ENCODE data around the gene ALS2.
"Not testable (repeated sequence)": the region's sequence is repeated elsewhere in the genome, so short reads cannot be mapped to it uniquely, and the experiment has no call there.

Gene ALS2

GRCh38 chr2:201793631-201794030, 12.9 kb upstream of the ALS2 start:
- DNase-seq = no peak

- no peak for DNase-seq
These were observed 10.3 kb upstream of the ALS2 start for GRCh38 chr2:201790989-201791388.

- no peak for DNase-seq
These were observed 9.6 kb upstream of the ALS2 start for GRCh38 chr2:201790291-201790690.

GRCh38 chr2:201789395-201789794, 8.7 kb upstream of the ALS2 start:
- DNase-seq = no peak

DNA sequence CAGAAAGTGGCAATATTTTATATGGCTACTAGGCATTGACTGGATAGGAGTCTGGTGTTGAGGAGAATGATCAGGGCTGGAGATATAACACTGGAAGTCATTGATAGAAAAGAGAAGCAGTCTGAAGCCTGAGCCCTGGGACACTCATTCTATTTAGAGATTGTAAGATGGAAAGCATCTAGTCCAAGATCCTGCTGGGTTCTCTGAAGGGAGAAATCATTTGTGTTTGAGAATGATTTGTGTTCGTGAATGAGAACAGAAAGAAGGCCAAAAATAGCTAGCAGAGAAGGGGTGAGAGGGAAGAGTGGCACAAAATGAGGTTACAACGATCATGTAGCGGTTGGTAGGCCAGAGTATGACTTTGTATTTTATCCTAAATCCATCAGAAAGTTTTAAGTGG, 7.6 kb upstream of the ALS2 start:
- no peak for DNase-seq

- DNase-seq = no peak
These were observed 5.7 kb upstream of the ALS2 start for GRCh38 chr2:201786471-201786870.

DNA sequence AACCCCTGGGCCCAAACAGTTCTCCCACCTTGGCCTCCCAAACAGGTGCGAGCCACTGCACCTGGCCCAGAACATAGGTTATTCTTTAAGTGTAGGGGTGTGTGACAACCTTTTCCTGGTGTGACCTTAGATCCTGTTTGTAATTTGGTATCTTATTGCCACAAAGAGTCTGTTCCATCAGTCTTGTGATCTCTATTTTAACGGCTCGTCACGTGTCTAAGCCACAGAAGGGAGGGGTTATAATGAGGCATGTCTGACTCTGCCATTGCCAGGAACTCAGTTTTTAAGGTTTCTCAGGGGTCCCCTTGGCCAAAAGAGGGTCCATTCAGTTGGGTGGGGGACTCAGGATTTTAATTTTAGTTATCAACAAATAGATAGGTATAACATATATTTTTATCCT, 4.4 kb upstream of the ALS2 start:
- DNase-seq = no peak

- no peak for DNase-seq
These were observed 3.8 kb upstream of the ALS2 start for GRCh38 chr2:201784563-201784962.

DNA sequence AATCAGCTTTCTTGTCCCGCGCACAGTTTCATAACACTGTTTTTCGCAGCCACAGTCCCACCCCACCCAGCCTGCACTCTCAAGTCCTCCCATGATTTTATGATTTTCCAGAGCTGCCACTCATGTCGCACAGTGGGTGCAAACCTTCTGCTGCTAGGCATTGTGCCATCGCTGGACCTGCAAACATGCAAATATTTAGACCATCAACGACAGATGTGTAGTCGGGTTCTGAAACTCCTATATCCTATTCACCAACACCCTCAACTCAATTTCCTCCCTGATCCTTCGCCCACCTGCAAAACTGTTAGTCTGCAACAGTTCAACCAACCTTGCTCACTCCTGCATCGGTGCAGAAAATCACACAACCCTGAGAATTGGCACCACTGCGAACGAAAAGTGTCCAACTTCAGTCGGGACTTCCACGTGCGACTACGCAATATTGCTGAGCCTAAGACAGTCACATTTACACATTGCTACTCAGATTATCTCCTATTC, 871 bp upstream of the ALS2 start:
- peak; percentile 6 for DNase-seq

DNA sequence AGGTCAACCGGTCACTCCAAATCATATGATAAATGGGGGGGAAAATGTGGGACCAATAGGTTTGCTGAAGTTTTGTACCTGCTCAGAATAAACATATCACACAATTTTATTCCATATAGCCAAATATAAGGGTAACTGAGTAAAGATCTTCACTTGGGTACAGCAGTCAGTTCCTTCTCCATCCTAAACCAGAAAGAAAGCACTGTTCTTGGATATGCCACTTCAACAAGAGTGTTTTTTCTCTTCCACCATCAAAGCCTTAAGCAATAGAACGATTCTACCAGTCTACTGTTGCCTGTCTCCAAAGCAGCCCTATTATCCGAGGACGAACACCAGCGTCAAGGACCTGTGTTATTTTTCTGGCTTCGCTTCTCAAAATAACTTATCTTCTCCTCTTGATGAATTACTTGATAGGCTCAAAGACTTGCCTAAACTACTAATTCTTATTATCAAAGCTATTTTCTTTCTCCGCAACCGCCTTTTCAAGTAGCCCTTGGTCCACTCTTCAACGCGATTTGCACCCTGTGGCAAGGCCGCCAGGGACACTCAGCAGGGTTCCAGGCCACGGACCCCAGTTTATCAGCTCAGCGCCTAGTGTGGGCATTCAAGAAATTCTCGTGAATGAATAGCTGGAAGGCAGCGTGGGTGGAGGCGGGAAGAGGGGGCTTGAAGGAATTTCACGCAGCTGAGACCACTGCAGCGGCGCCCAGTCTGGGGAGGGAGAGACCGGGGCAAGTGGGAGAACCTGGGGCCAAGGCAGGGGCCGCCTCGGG, 646 bp downstream of the ALS2 start:
- DNase-seq = no peak

- no peak for DNase-seq
These were observed 2.9 kb downstream of the ALS2 start for GRCh38 chr2:201777869-201778268.

GRCh38 chr2:201777043-201777442, 3.7 kb downstream of the ALS2 start:
- no peak for DNase-seq

DNA sequence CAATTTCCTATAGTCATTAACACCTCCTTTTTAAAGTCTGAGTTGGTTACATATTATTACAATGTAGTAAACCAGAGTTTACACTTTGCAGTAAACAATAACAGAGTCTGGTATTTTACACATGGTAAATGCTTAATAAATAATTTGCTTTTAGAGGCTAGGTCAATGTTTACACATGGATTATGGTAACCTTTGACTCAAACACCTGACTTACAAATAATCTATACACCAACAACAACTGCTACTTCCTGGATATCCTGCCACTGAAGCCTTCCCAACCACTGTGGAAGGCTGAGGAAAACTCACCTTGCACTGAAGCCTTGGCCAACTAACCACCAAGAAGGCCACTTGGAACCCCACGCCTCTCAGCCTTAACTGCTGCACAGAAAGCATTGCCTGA, 5.4 kb downstream of the ALS2 start:
- DNase-seq = no peak

DNA sequence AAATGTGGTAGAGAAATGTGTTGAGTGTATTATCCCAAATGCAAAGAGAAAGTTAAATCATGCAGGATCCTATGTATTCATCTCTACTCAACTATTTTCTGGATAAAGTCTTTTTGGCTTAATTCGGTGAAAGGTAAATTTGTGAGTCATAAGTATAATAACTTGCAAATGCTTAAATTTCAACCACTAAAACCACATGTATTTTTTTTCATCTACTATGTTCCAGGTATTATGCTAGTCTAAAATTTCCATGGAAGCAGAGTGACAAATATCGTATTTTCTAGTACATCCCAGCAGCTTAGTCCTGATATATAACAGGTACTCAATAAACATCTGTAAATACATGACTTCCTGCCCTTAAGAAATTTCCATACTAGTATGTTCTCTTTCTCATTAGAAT, 6.2 kb downstream of the ALS2 start:
- DNase-seq = no peak

DNA sequence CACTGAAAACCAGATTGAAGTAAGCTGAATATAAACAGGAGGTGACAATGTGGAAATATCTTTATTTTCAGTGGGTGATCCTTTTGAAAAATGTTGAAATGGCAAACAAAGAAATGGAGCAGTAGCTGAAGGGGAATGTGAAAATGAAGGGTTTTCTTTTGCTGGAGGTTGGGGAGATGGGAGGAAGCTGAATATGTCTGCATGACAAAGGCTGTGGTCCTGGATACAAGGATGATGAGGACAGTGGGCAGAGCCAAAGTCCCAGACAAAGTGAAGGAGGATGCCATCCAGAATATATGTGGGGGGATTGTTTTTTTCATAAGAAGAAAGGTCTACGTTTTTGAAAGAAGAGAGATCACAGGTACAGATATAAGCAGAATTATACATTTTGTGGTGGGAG, 6.7 kb downstream of the ALS2 start:
- no peak for DNase-seq

DNA sequence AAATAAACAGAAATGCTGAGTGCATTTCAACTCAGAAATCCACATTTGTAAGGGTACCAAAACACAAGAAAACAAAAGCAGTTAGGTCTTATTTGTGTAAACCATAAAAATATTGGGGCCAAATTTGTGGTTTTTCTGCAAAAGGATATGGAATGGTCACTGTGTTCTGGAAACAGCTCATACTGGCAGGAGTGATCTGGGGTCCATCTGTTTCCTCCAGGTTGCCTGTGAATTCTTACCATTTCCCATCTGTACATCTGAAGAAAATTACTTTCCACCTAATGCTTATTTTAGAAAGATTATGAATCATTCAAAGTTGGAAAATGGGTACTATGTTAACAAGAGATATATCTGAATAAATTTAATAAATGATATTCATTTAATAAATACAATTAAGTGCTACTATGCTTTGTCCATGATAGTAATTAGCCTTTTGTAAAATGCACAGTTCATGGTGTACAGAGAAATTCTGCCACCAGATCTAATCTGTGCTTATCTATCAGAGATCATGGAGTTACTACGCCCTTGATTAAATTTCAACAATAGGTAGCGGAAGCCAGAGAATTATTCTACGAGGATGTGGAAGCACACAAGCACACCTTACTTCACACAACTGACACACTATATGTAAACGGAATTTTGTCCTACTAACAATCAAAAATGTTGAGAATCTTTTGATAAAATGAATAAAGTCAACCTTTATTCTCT, 10.9 kb downstream of the ALS2 start:
- no peak for DNase-seq

GRCh38 chr2:201768918-201769317, 11.8 kb downstream of the ALS2 start:
- DNase-seq = no peak

GRCh38 chr2:201765799-201766198, 14.9 kb downstream of the ALS2 start:
- DNase-seq = no peak

DNA sequence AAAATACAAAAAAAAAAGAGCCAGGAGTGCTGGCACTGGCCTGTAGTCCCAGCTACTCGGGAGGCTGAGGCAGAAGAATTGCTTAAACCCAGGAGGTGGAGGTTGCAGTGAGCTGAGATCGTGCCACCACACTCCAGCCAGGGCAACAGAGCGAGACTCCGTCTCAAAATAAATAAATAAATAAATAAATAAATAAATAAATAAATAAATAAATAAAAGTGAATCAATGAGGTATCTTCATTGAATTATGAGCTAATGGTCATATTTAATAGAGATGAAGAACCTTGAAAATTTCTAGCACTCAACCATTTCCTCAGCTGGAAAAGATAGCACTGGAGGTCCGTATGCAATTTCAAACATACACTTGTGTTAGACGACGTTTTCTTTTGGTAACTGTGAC, 16.3 kb downstream of the ALS2 start:
- DNase-seq = not testable (repeated sequence)

- DNase-seq = no peak
These were observed 19.6 kb downstream of the ALS2 start for GRCh38 chr2:201761101-201761500.

GRCh38 chr2:201759567-201759966, 21.2 kb downstream of the ALS2 start:
- DNase-seq = no peak

DNA sequence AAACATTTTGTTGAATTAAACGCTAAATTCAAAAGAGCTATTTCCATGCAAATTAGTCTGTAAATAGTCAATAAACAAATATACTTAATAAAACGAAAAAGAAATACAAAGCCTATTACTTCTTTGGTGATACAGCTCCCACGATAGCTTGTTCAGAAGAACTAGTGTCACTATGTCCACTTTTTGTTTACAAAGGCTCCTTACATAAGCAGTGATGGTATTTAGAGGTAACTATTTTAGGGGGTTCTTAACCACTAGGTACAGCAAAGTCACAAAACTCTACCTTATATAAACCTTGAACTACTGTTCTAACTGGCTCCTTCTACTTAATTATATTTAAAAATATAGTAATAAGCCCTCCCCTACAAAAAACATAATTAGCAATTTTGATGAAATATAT, 21.9 kb downstream of the ALS2 start:
- DNase-seq = no peak

DNA sequence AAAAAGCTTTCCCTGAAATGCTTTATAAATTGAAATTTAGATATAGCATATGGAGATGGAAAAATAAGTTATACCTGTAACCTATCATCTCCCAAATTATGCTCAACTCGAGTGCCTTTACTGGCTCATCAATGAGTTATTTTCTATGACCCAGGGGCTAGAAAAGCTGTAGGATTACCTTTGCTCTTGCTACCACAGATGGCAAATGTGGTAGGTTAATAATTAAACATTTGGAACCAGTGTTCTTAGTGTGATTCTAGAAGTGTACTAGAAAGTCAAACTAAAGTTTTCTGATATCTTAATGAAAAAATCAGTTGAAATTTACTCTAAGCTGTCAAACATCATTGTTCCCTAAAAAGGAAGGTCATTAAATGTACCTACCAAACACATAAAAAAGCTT, 22.5 kb downstream of the ALS2 start:
- DNase-seq = no peak

GRCh38 chr2:201754717-201755415, 25.9 kb downstream of the ALS2 start:
- DNase-seq = no peak

All from CD4-positive, alpha-beta T cell treated with Interleukin-6 for 4 hours (primary cell).